ENCODE measurements around the gene HEY2. TPM values are rescaled to one million over a fixed set of nuclear protein-coding genes. Genes with fewer than 3 reads are reported as not detected.

Gene HEY2
- total RNA-seq, 1 experiment from 2014 or later, result not detected

DNA sequence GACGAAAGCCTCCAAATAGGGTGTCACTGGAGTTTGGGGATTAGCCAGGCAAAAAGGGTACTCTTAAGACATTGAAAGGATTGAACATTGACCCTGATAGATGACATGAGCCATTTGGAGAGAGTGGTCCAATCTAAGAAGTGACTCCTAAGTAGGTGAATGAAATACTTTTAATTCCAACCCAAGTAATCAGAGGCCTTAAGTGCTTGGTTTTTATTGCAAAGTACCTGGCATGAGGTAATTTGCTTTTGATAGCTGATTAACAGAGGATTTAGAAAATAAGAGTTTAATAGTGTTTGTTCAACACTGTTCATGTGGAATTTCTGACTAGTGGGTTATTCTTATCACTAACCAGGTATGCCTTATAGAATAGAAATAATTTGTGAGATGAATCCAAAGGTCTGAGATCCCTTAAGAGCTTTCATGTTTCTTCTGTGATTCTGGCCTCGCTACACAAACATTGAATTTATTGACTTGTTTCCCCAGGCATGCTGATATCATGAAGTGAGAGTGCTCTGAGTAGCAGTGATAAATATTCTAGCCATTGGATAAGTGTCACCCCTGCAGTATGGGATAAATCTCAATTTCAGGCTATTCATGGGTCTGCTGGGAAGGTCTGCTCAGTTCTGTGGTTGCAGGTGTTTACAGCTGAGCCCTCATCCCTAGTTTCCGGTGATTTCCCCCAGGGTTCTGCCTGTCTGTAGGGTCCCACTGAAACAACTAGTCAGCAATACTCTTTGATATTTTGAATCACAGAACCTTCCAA, 47.9 kb downstream of the HEY2 start:
- DNase-seq (no peak), ATAC-seq (no peak)
- CTCF ChIA-PET, result no interaction called here
- Histone ChIP-seq H3K4me2 (ENCODE audit: low read length) (peak overlapping the region; percentile 74), H3K4me1 (ENCODE audit: insufficient read depth, low read length) (peaks cover 52% of the 10 kb centered on the region), H3K79me2 (ENCODE audit: low read length) (peaks cover 22% of the 10 kb centered on the region), H3F3A (ENCODE audit: low read length, unreplicated experiment) (no peaks in the 10 kb centered on the region), H3K27ac (ENCODE audit: low read length) (0 out of 2 replicates have a peak overlapping the region, but pooled peaks have one; percentile 20), H3K9me3 (ENCODE audit: low read length) (no peaks in the 10 kb centered on the region), H3K4me3 (ENCODE audit: low read length) (no peak overlapping the region), H2AFZ (ENCODE audit: low read length) (no peak overlapping the region), H3K9ac (ENCODE audit: low read length) (no peak overlapping the region), H3K9me2 (replicated peaks; ENCODE audit: low read length) (no peaks in the 10 kb centered on the region), H3K36me3 (ENCODE audit: low read depth, low read length) (no peaks in the 10 kb centered on the region), H3K27me3 (ENCODE audit: low read length) (no peaks in the 10 kb centered on the region), H4K20me1 (ENCODE audit: low read length) (no peaks in the 10 kb centered on the region)
- TF ChIP-seq EZH2 (IDR thresholded peaks at IDR 0.05; ENCODE audit: low read length, unreplicated experiment), result no peak
- no peak for TF ChIP-seq EZH2phosphoT487 (IDR thresholded peaks at IDR 0.05; ENCODE audit: borderline replicate concordance, low read length)
- TF ChIP-seq, protein P1, sequence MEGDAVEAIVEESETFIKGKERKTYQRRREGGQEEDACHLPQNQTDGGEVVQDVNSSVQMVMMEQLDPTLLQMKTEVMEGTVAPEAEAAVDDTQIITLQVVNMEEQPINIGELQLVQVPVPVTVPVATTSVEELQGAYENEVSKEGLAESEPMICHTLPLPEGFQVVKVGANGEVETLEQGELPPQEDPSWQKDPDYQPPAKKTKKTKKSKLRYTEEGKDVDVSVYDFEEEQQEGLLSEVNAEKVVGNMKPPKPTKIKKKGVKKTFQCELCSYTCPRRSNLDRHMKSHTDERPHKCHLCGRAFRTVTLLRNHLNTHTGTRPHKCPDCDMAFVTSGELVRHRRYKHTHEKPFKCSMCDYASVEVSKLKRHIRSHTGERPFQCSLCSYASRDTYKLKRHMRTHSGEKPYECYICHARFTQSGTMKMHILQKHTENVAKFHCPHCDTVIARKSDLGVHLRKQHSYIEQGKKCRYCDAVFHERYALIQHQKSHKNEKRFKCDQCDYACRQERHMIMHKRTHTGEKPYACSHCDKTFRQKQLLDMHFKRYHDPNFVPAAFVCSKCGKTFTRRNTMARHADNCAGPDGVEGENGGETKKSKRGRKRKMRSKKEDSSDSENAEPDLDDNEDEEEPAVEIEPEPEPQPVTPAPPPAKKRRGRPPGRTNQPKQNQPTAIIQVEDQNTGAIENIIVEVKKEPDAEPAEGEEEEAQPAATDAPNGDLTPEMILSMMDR (conservative IDR thresholded peaks at IDR 0.05; ENCODE audit: low read depth, low read length), result no peak
- BruUV-seq (replicated peaks), result no TSS peak
- POLR2A ChIA-PET (ENCODE audit: unreplicated experiment), result interaction anchor here (0.7 kb wide), 1 partner anchor 11 kb away, joined by 3 read pairs; no protein-coding TSS in a partner anchor
- intact Hi-C loops (cut with micrococcal nuclease), result no loop called here

DNA sequence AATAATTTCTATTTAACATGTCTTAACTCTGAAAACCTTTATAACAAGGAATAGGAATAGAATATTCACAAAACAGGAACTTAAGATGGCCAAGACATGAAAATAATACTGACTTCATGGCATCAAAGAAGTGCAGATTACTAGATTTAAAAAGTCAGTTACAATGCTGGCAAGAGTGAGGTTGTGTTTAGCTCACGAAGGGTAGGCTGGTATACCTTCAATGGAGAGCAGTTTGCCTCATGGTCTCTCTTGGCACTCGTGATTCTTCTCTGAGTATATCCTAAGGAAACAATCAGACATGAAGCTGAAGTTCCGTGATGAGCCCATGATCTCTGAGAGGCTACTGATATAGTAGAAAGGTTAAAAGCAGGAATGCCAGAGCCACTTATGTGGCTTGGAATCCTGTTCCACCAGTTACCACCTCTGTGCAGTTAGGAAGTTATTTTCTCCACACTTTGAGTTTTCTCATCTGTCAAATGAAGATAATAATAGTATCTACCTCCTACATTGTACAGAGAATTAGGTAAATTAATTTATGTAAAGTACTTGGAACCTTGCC, 48.5 kb downstream of the HEY2 start:
- Histone ChIP-seq H3K9me2 (replicated peaks; ENCODE audit: low read length) (no peaks in the 10 kb centered on the region), H3K4me1 (ENCODE audit: insufficient read depth, low read length) (peaks cover 48% of the 10 kb centered on the region), H3K4me3 (ENCODE audit: low read length) (0 out of 2 replicates have a peak overlapping the region, but pooled peaks have one; percentile 28), H3K79me2 (ENCODE audit: low read length) (peaks cover 16% of the 10 kb centered on the region), H4K20me1 (ENCODE audit: low read length) (no peaks in the 10 kb centered on the region), H3K27ac (ENCODE audit: low read length) (peak overlapping the region; percentile 20; the same call in 1 of the 2 replicates), H3F3A (ENCODE audit: low read length, unreplicated experiment) (no peaks in the 10 kb centered on the region), H2AFZ (ENCODE audit: low read length) (peak overlapping the region; percentile 50; the same call in 1 of the 2 replicates), H3K4me2 (ENCODE audit: low read length) (peak overlapping the region; percentile 74), H3K27me3 (ENCODE audit: low read length) (no peaks in the 10 kb centered on the region), H3K36me3 (ENCODE audit: low read depth, low read length) (no peaks in the 10 kb centered on the region), H3K9me3 (ENCODE audit: low read length) (no peaks in the 10 kb centered on the region), H3K9ac (ENCODE audit: low read length) (no peak overlapping the region)
- CTCF ChIA-PET, result no interaction called here
- peak; percentile 47; the same call in 1 of the 2 replicates for ATAC-seq
- peak; percentile 62 for DNase-seq
- intact Hi-C loops (cut with micrococcal nuclease), result no loop called here
- POLR2A ChIA-PET (ENCODE audit: unreplicated experiment), result no interaction called here
- no peak for TF ChIP-seq EZH2 (IDR thresholded peaks at IDR 0.05; ENCODE audit: low read length, unreplicated experiment)
- no peak for TF ChIP-seq EZH2phosphoT487 (IDR thresholded peaks at IDR 0.05; ENCODE audit: borderline replicate concordance, low read length)
- TF ChIP-seq, protein P1 (conservative IDR thresholded peaks at IDR 0.05; ENCODE audit: low read depth, low read length), result no peak
- BruUV-seq (replicated peaks), result no TSS peak

All from PC-3 (cell line).